Measurements from ENCODE around the gene ZNF579.

DNA sequence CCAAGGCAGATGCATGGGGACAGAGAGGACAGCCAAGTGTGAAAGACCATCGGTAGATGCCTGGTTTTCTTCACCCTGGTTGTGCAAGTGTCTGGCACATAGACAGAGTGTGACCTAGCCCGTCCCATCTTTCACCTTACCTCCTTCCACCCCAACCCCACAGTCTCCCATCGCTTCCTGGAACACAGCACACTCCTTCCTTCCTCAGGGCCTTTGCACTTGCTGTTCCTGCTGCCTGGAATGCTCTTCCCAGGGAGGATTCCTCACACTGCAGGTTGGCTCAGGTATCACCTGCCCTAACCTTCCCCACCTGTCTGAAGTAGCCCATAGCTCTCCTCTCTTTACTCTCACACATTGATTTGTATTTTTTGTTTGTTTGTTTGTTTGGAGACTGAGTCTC lies 15.7 kb upstream of the ZNF579 start:
- TF ChIP-seq ZC3H10 (CRISPR knock-in tag; IDR thresholded peaks at IDR 0.05) (no peak), ZFP3 (CRISPR knock-in tag; IDR thresholded peaks at IDR 0.05) (no peak), BACH2 (CRISPR knock-in tag; IDR thresholded peaks at IDR 0.05; ENCODE audit: borderline replicate concordance) (no peak), SNAI2 (CRISPR knock-in tag; IDR thresholded peaks at IDR 0.05) (no peak), PPARA (CRISPR knock-in tag; IDR thresholded peaks at IDR 0.05; ENCODE audit: borderline replicate concordance) (no peak), RARB (CRISPR knock-in tag; IDR thresholded peaks at IDR 0.05) (no peak), ZFP30 (CRISPR knock-in tag; IDR thresholded peaks at IDR 0.05) (no peak)
- TF ChIP-seq, protein P1, sequence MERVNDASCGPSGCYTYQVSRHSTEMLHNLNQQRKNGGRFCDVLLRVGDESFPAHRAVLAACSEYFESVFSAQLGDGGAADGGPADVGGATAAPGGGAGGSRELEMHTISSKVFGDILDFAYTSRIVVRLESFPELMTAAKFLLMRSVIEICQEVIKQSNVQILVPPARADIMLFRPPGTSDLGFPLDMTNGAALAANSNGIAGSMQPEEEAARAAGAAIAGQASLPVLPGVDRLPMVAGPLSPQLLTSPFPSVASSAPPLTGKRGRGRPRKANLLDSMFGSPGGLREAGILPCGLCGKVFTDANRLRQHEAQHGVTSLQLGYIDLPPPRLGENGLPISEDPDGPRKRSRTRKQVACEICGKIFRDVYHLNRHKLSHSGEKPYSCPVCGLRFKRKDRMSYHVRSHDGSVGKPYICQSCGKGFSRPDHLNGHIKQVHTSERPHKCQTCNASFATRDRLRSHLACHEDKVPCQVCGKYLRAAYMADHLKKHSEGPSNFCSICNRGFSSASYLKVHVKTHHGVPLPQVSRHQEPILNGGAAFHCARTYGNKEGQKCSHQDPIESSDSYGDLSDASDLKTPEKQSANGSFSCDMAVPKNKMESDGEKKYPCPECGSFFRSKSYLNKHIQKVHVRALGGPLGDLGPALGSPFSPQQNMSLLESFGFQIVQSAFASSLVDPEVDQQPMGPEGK (CRISPR knock-in tag; IDR thresholded peaks at IDR 0.05; ENCODE audit: borderline replicate concordance): no peak

Measured in SK-N-SH treated with all-trans-retinoic acid at 6 μM for 48 hours (cell line).